Measurements from ENCODE around the gene STARD9. TPM values are rescaled to one million over a fixed set of nuclear protein-coding genes. Genes with fewer than 3 reads are reported as not detected.

STARD9 gene
- polyA plus RNA-seq, 3 donors: 0.39 TPM; not detected in 2

DNA sequence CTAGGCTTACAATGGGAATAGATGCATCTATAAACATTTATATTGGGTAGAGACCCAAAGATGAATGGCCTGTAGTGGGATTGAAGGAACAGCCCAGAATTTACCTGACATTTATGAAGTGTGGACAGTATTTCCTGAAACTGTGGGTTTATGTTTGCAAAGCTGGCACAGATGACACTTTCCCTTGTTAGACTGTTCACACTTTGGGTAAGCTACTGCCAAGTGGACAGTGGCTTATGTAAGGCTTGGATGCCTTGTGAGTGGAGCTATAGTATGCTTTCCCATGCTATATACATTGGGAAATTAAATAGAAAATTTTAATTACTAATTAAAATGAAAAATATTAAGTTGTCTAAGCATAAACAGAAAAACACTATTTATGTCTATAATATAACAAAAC, 48.5 kb downstream of the STARD9 start:
- H3K4me1 Mint-ChIP-seq: peaks cover 2% of the 10 kb centered on the region
- H3K4me3 ChIP-seq (replicated peaks in 1 of 3; ENCODE audit: low read depth in 2 of 3, low read length in 3 of 3): no peak overlapping the region
- no peak overlapping the region for H3K27ac Mint-ChIP-seq
- no peak overlapping the region for H3K4me2 ChIP-seq (replicated peaks; ENCODE audit: extremely low read depth, low read length, poor library complexity, severe bottlenecking)
- H3K9ac ChIP-seq (ENCODE audit: insufficient read depth, low read length, poor library complexity, severe bottlenecking): no peak overlapping the region
- H2AFZ ChIP-seq (ENCODE audit: insufficient read depth, low read depth, low read length, poor library complexity, severe bottlenecking): no peak overlapping the region
- no peaks in the 10 kb centered on the region for H3K36me3 Mint-ChIP-seq
- H3K4me3 Mint-ChIP-seq: no peak overlapping the region
- peaks cover 0 to 3% of the 10 kb centered on the region in 2 donors for H3K9me3 ChIP-seq (replicated peaks in 1 of 2; ENCODE audit: control insufficient read depth in 1 of 2, insufficient read depth in 1 of 2, low read length in 2 of 2)
- no peaks in the 10 kb centered on the region for H4K20me1 ChIP-seq (ENCODE audit: insufficient read depth, low read length)
- peaks cover 1 to 7% (median 4%) of the 10 kb centered on the region in 7 donors for H3K9me3 Mint-ChIP-seq
- H3K4me1 ChIP-seq (ENCODE audit: control insufficient read depth in 1 of 2, insufficient read depth in 2 of 2, low read length in 2 of 2): no peaks in the 10 kb centered on the region
- DNase-seq: no peak
- H3K36me3 ChIP-seq (replicated peaks in 1 of 2; ENCODE audit: control insufficient read depth in 1 of 2, insufficient read depth in 2 of 2, low read length in 2 of 2): no peaks in the 10 kb centered on the region
- intact Hi-C loops (cut with micrococcal nuclease): no loop called here
- H3K79me2 ChIP-seq (ENCODE audit: insufficient read depth, low read length): no peaks in the 10 kb centered on the region
- H3K27me3 Mint-ChIP-seq (ENCODE audit: low read depth in 3 of 3): peaks cover 0 to 2% (median 0%) of the 10 kb centered on the region in 3 donors
- TF ChIP-seq CTCF (IDR thresholded peaks at IDR 0.05): no peak
- no peak overlapping the region for H3K27ac ChIP-seq (ENCODE audit: low read depth in 1 of 2, low read length in 2 of 2)
- H3K27me3 ChIP-seq (ENCODE audit: control insufficient read depth in 2 of 2, insufficient read depth in 2 of 2, low read length in 2 of 2): no peaks in the 10 kb centered on the region

GRCh38 chr15:42627485-42627884, 52.1 kb downstream of the STARD9 start:
- Histone ChIP-seq H3K79me2 (ENCODE audit: insufficient read depth, low read length) (no peaks in the 10 kb centered on the region), H3K27me3 (ENCODE audit: control insufficient read depth in 2 of 2, insufficient read depth in 2 of 2, low read length in 2 of 2) (no peaks in the 10 kb centered on the region), H3K36me3 (replicated peaks in 1 of 2; ENCODE audit: control insufficient read depth in 1 of 2, insufficient read depth in 2 of 2, low read length in 2 of 2) (no peaks in the 10 kb centered on the region), H4K20me1 (ENCODE audit: insufficient read depth, low read length) (no peaks in the 10 kb centered on the region), H3K4me2 (replicated peaks; ENCODE audit: extremely low read depth, low read length, poor library complexity, severe bottlenecking) (no peak overlapping the region), H3K4me1 (ENCODE audit: control insufficient read depth in 1 of 2, insufficient read depth in 2 of 2, low read length in 2 of 2) (no peaks in the 10 kb centered on the region), H3K27ac (ENCODE audit: low read depth in 1 of 2, low read length in 2 of 2) (no peak overlapping the region), H2AFZ (ENCODE audit: insufficient read depth, low read depth, low read length, poor library complexity, severe bottlenecking) (no peak overlapping the region), H3K9ac (ENCODE audit: insufficient read depth, low read length, poor library complexity, severe bottlenecking) (no peak overlapping the region), H3K4me3 (replicated peaks in 1 of 3; ENCODE audit: low read depth in 2 of 3, low read length in 3 of 3) (no peak overlapping the region), H3K9me3 (replicated peaks in 1 of 2; ENCODE audit: control insufficient read depth in 1 of 2, insufficient read depth in 1 of 2, low read length in 2 of 2) (peaks cover 0 to 3% of the 10 kb centered on the region in 2 donors)
- H3K9me3 Mint-ChIP-seq: peaks cover 0 to 7% (median 4%) of the 10 kb centered on the region in 7 donors
- H3K27me3 Mint-ChIP-seq (ENCODE audit: low read depth in 3 of 3): peaks cover 0 to 2% (median 0%) of the 10 kb centered on the region in 3 donors
- H3K27ac Mint-ChIP-seq: peak overlapping the region in 1 of 7 donors; percentile 65
- intact Hi-C loops (cut with micrococcal nuclease): no loop called here
- WGBS (ENCODE audit: insufficient coverage): 90% methylated on average over 2 of the region's 2 CpGs
- no peak for TF ChIP-seq CTCF (IDR thresholded peaks at IDR 0.05)
- DNase-seq: no peak
- H3K4me1 Mint-ChIP-seq: no peaks in the 10 kb centered on the region
- no peak overlapping the region for H3K4me3 Mint-ChIP-seq
- no peaks in the 10 kb centered on the region for H3K36me3 Mint-ChIP-seq
